GM12878 (cell line): ENCODE results near the gene ANGEL2. TPM values are rescaled to one million over a fixed set of nuclear protein-coding genes. Genes with fewer than 3 reads are reported as not detected.
A peak's percentile ranks its signal among the peaks of the same experiment; 100 is the strongest.

Experiments
- BCL11A ChIP-seq: IDR thresholded peaks from 2 replicates; pipeline ENCODE4 v1.6.1; 2011; ENCODE audit warnings: low read depth, low read length
- BHLHE40 ChIP-seq, 2 experiments: fragments of 450-650 bp in 1 of 2; IDR thresholded peaks; 2 replicates each; pipeline ENCODE4 v1.6.1; 2011 to 2017; ENCODE audit warnings: low read depth in 2 of 2, borderline replicate concordance in 1 of 2, improper control_type of control experiment in 1 of 2, low read length in 1 of 2, mild to moderate bottlenecking in 1 of 2
- CBFB ChIP-seq: IDR thresholded peaks from 2 replicates; pipeline ENCODE4 v1.6.1; 2016; ENCODE audit warnings: antibody characterized with exemption, low read depth
- CUX1 ChIP-seq: IDR thresholded peaks from 2 replicates; pipeline ENCODE4 v1.6.1; 2012; ENCODE audit warnings: improper control_type of control experiment, low read depth, low read length; ENCODE audit not compliant: insufficient replicate concordance
- EP300 ChIP-seq, 2 experiments: fragments of 150-350 bp in 1 of 2; IDR thresholded peaks; 2 replicates each; pipeline ENCODE4 v1.6.1; 2011 to 2012; ENCODE audit warnings: low read depth in 2 of 2, low read length in 2 of 2, borderline replicate concordance in 1 of 2, improper control_type of control experiment in 1 of 2, inconsistent platforms in 1 of 2; ENCODE audit not compliant: control insufficient read depth in 1 of 2
- EZH2 ChIP-seq: IDR thresholded peaks from 2 replicates; pipeline ENCODE4 v1.6.1; 2012; ENCODE audit warnings: low read depth, mild to moderate bottlenecking, control low read depth, inconsistent platforms, low read length, borderline replicate concordance; ENCODE audit not compliant: control insufficient read depth
- FOXK2 ChIP-seq: fragments of 450-650 bp; IDR thresholded peaks from 2 replicates; pipeline ENCODE4 v1.6.1; 2017; ENCODE audit warnings: mild to moderate bottlenecking, moderate library complexity
- HDGF ChIP-seq: fragments of 450-650 bp; IDR thresholded peaks from 2 replicates; pipeline ENCODE4 v1.6.1; 2016; ENCODE audit warnings: antibody characterized with exemption
- KDM1A ChIP-seq: fragments of 200-600 bp; sonication (generic); IDR thresholded peaks from 2 replicates; pipeline ENCODE4 v1.6.1; 2016; ENCODE audit warnings: borderline replicate concordance
- LARP7 ChIP-seq: fragments of 450-650 bp; IDR thresholded peaks from 2 replicates; pipeline ENCODE4 v1.6.1; 2017; ENCODE audit warnings: mild to moderate bottlenecking
- MEF2B ChIP-seq: fragments of 450-650 bp; IDR thresholded peaks from 2 replicates; pipeline ENCODE4 v1.6.1; 2018; ENCODE audit warnings: mild to moderate bottlenecking, moderate library complexity; ENCODE audit not compliant: partially characterized antibody, poor library complexity, severe bottlenecking
- MXI1 ChIP-seq: fragments of 150-350 bp; IDR thresholded peaks from 2 replicates; pipeline ENCODE4 v1.6.1; 2011; ENCODE audit warnings: low read depth, mild to moderate bottlenecking, inconsistent platforms, low read length, improper control_type of control experiment
- PAX5 ChIP-seq: IDR thresholded peaks from 2 replicates; pipeline ENCODE4 v1.6.1; 2011; ENCODE audit warnings: low read depth, low read length, borderline replicate concordance
- RAD21 ChIP-seq: IDR thresholded peaks from 2 replicates; pipeline ENCODE4 v1.6.1; 2011; ENCODE audit warnings: mild to moderate bottlenecking, low read depth, low read length, moderate library complexity; ENCODE audit not compliant: insufficient read depth
- RBBP5 ChIP-seq: fragments of 200-600 bp; sonication (generic); conservative IDR thresholded peaks from 2 replicates; pipeline ENCODE4 v1.6.1; 2016
- RCOR1 ChIP-seq: conservative IDR thresholded peaks from 2 replicates; pipeline ENCODE4 v1.6.1; 2012; ENCODE audit warnings: low read depth, low read length, improper control_type of control experiment
- RUNX3 ChIP-seq: IDR thresholded peaks from 2 replicates; pipeline ENCODE4 v1.6.1; 2012; ENCODE audit warnings: low read length, inconsistent platforms
- STAT1 ChIP-seq: fragments of 450-650 bp; conservative IDR thresholded peaks from 2 replicates; pipeline ENCODE4 v1.6.1; 2014; ENCODE audit warnings: antibody characterized with exemption, mild to moderate bottlenecking
- TCF7 ChIP-seq: IDR thresholded peaks from 2 replicates; pipeline ENCODE4 v1.6.1; 2014; ENCODE audit warnings: antibody characterized with exemption, borderline replicate concordance
- YBX1 ChIP-seq: fragments of 450-650 bp; IDR thresholded peaks from 2 replicates; pipeline ENCODE4 v1.6.1; 2016; ENCODE audit warnings: antibody characterized with exemption
- ZNF217 ChIP-seq: fragments of 450-650 bp; IDR thresholded peaks from 2 replicates; pipeline ENCODE4 v1.6.1; 2017; ENCODE audit warnings: antibody characterized with exemption, mild to moderate bottlenecking
- ZZZ3 ChIP-seq: IDR thresholded peaks from 2 replicates; pipeline ENCODE4 v1.6.1; 2011; ENCODE audit warnings: low read depth; ENCODE audit not compliant: control insufficient read depth, insufficient read length
- polyA plus RNA-seq, 11 experiments: library from polyadenylated mRNA; depleted of rRNA in 4 of 11; unstranded in 6 of 11; stranded (reverse) in 5 of 11; fragments of >200 nt; fragmentation: Nextera tagmentation in 4 of 11; fragmentation: Illumina TruSeq in 1 of 11; extraction: Ambion mirVana in 4 of 11; extraction: Trizol in 1 of 11; gene quantifications; 1 replicate in 1 of 11; 2 replicates in 10 of 11; pipeline versions ENCODE4 v1.2.1 to v1.2.3, GENCODE V29; 2011 to 2016; ENCODE audit warnings: inconsistent platforms in 2 of 11, missing spikeins in 2 of 11, low read depth in 1 of 11
- total RNA-seq, 4 experiments: library from RNA; depleted of rRNA in 3 of 4; stranded (reverse); fragments of >200 nt in 3 of 4; fragmentation: Illumina TruSeq in 1 of 4; extraction: Trizol in 1 of 4; gene quantifications; 2 replicates each; pipeline versions ENCODE4 v1.2.1 to v1.2.3, GENCODE V29; 2013 to 2021
- TF ChIP-seq, protein P1 (sequence below): fragments of 450-650 bp; IDR thresholded peaks from 2 replicates; pipeline ENCODE4 v1.6.1; 2016; ENCODE audit warnings: mild to moderate bottlenecking, moderate library complexity, borderline replicate concordance

The ANGEL2 gene
- total and polyA plus RNA-seq, 10 of the 15 experiments (the other 5 are each of a cell fraction or from before 2014, with no cell fraction given), result 6.3 to 53.9 (median 30.7) TPM

- TF ChIP-seq, protein P1, sequence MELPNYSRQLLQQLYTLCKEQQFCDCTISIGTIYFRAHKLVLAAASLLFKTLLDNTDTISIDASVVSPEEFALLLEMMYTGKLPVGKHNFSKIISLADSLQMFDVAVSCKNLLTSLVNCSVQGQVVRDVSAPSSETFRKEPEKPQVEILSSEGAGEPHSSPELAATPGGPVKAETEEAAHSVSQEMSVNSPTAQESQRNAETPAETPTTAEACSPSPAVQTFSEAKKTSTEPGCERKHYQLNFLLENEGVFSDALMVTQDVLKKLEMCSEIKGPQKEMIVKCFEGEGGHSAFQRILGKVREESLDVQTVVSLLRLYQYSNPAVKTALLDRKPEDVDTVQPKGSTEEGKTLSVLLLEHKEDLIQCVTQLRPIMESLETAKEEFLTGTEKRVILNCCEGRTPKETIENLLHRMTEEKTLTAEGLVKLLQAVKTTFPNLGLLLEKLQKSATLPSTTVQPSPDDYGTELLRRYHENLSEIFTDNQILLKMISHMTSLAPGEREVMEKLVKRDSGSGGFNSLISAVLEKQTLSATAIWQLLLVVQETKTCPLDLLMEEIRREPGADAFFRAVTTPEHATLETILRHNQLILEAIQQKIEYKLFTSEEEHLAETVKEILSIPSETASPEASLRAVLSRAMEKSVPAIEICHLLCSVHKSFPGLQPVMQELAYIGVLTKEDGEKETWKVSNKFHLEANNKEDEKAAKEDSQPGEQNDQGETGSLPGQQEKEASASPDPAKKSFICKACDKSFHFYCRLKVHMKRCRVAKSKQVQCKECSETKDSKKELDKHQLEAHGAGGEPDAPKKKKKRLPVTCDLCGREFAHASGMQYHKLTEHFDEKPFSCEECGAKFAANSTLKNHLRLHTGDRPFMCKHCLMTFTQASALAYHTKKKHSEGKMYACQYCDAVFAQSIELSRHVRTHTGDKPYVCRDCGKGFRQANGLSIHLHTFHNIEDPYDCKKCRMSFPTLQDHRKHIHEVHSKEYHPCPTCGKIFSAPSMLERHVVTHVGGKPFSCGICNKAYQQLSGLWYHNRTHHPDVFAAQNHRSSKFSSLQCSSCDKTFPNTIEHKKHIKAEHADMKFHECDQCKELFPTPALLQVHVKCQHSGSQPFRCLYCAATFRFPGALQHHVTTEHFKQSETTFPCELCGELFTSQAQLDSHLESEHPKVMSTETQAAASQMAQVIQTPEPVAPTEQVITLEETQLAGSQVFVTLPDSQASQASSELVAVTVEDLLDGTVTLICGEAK, result no peak
- no peak for TF ChIP-seq STAT1
- TF ChIP-seq EZH2, result no peak
- peak; percentile 39; the same call in 1 of the 2 replicates for TF ChIP-seq BCL11A
- no peak for TF ChIP-seq YBX1
- peak in 1 of 2 experiments; percentile 13; a peak in 1 of 4 replicates for TF ChIP-seq BHLHE40 (IDR thresholded peaks at IDR 0.05; ENCODE audit: borderline replicate concordance in 1 of 2, low read depth in 2 of 2, low read length in 1 of 2)
- no peak for TF ChIP-seq MXI1
- no peak for TF ChIP-seq TCF7
- TF ChIP-seq RCOR1, result no peak
- no peak for TF ChIP-seq FOXK2
- no peak for TF ChIP-seq KDM1A
- TF ChIP-seq MEF2B, result no peak
- TF ChIP-seq PAX5, result peak; percentile 64; the same call in 1 of the 2 replicates
- no peak for TF ChIP-seq RBBP5
- no peak for TF ChIP-seq ZZZ3
- TF ChIP-seq CBFB, result no peak
- no peak for TF ChIP-seq ZNF217
- peak; percentile 96 for TF ChIP-seq RUNX3
- no peak for TF ChIP-seq CUX1
- TF ChIP-seq EP300 (IDR thresholded peaks at IDR 0.05; ENCODE audit: borderline replicate concordance in 1 of 2, control insufficient read depth in 1 of 2, low read depth in 2 of 2, low read length in 2 of 2), result no peak; a peak in 1 of 4 replicates
- TF ChIP-seq HDGF, result no peak
- no peak for TF ChIP-seq LARP7
- TF ChIP-seq RAD21, result no peak
These were observed 33.9 kb downstream of the ANGEL2 start (continued) for GRCh38 chr1:212981571-212982328.
